Peyer's patch (tissue), 4 donors: ENCODE results near the gene PPP2R5E. TPM values are rescaled to one million over a fixed set of nuclear protein-coding genes. Genes with fewer than 3 reads are reported as not detected.

ENCODE experiments used
- DNase-seq, 3 donors: peaks; one replicate each; pipeline ENCODE4 v3.0.0-alpha.2; 2017 to 2019
- H3K27ac ChIP-seq, 4 donors: fragments of 200-600 bp; sonication (generic); one replicate each; pipeline ENCODE4 v1.5.1; 2016 to 2019
- H3K27me3 ChIP-seq, 2 donors: fragments of 200-600 bp; sonication (generic); one replicate each; pipeline ENCODE4 v1.5.1; 2019
- H3K36me3 ChIP-seq, 3 donors: fragments of 200-600 bp; sonication (generic); one replicate each; pipeline ENCODE4 v1.5.1; 2016 to 2019
- H3K4me1 ChIP-seq, 4 donors: fragments of 200-600 bp; sonication (generic); one replicate each; pipeline ENCODE4 v1.5.1; 2016 to 2019
- H3K4me3 ChIP-seq, 4 donors: fragments of 200-600 bp; sonication (generic); 1 replicate in 3 of 4; 2 replicates in 1 of 4; pipeline ENCODE4 v1.5.1; 2016 to 2019; ENCODE audit warnings: mild to moderate bottlenecking in 1 of 4
- H3K9me3 ChIP-seq, 4 donors: fragments of 200-600 bp; sonication (generic); one replicate each; pipeline ENCODE4 v1.5.1; 2016 to 2019; ENCODE audit warnings: mild to moderate bottlenecking in 1 of 4
- CTCF ChIP-seq, 6 experiments: fragments of 450-650 bp in 4 of 6; fragments of 200-600 bp in 2 of 6; sonication (generic) in 1 of 6; IDR thresholded peaks; one replicate each; pipeline ENCODE4 v1.5.1; 2017 to 2019; ENCODE audit warnings: antibody characterized with exemption in 6 of 6, mild to moderate bottlenecking in 3 of 6, moderate library complexity in 1 of 6
- POLR2A ChIP-seq, 2 donors: fragments of 450-650 bp; IDR thresholded peaks; one replicate each; pipeline ENCODE4 v1.5.1; 2017; ENCODE audit warnings: antibody characterized with exemption in 2 of 2, mild to moderate bottlenecking in 2 of 2, moderate library complexity in 2 of 2
- total RNA-seq, 4 donors: library from RNA; depleted of rRNA; stranded (reverse); fragments of >200 nt; gene quantifications; one replicate each; pipeline ENCODE4 v1.1.0, GENCODE V29; 2016

Gene PPP2R5E
- total RNA-seq, 4 donors from 2014 or later = 14.9 to 19.3 (median 17.0) TPM

GRCh38 chr14:63428486-63428885 lies 114.7 kb downstream of the PPP2R5E start:
- Histone ChIP-seq H3K36me3 (no peaks in the 10 kb centered on the region), H3K27me3 (no peaks in the 10 kb centered on the region)
- TF ChIP-seq CTCF (IDR thresholded peaks at IDR 0.05) (no peak), POLR2A (IDR thresholded peaks at IDR 0.05) (no peak)

GRCh38 chr14:63426838-63427352 lies 116.3 kb downstream of the PPP2R5E start:
- H3K36me3 ChIP-seq = no peaks in the 10 kb centered on the region
- no peaks in the 10 kb centered on the region for H3K9me3 ChIP-seq
- H3K4me3 ChIP-seq = no peak overlapping the region

More at GRCh38 chr14:63428486-63428885, 114.7 kb downstream of the PPP2R5E start:
- no peaks in the 10 kb centered on the region for H3K9me3 ChIP-seq
- H3K27ac ChIP-seq = no peak overlapping the region
- DNase-seq = no peak
- peaks cover 0 to 9% (median 0%) of the 10 kb centered on the region in 4 donors for H3K4me1 ChIP-seq
- no peak overlapping the region for H3K4me3 ChIP-seq

GRCh38 chr14:63423889-63424288 lies 119.3 kb downstream of the PPP2R5E start:
- no peak for TF ChIP-seq POLR2A (IDR thresholded peaks at IDR 0.05)
- TF ChIP-seq CTCF (IDR thresholded peaks at IDR 0.05) = no peak
- H3K36me3 ChIP-seq = peaks cover 0 to 12% (median 0%) of the 10 kb centered on the region in 3 donors
- peaks cover 0 to 9% (median 0%) of the 10 kb centered on the region in 4 donors for H3K4me1 ChIP-seq
- no peak for DNase-seq
- H3K27ac ChIP-seq = no peak overlapping the region
- H3K4me3 ChIP-seq = no peak overlapping the region
- H3K9me3 ChIP-seq = no peaks in the 10 kb centered on the region
- H3K27me3 ChIP-seq = no peaks in the 10 kb centered on the region

More at GRCh38 chr14:63426838-63427352, 116.3 kb downstream of the PPP2R5E start:
- no peak for DNase-seq
- Histone ChIP-seq H3K27me3 (no peaks in the 10 kb centered on the region), H3K4me1 (peaks cover 0 to 9% (median 0%) of the 10 kb centered on the region in 4 donors), H3K27ac (no peak overlapping the region)
- TF ChIP-seq CTCF (IDR thresholded peaks at IDR 0.05) (no peak), POLR2A (IDR thresholded peaks at IDR 0.05) (no peak)

- Histone ChIP-seq H3K36me3 (peaks cover 0 to 12% (median 0%) of the 10 kb centered on the region in 3 donors), H3K9me3 (no peaks in the 10 kb centered on the region), H3K4me3 (no peak overlapping the region), H3K27me3 (no peaks in the 10 kb centered on the region), H3K4me1 (peaks cover 0 to 9% (median 0%) of the 10 kb centered on the region in 4 donors), H3K27ac (no peak overlapping the region)
- TF ChIP-seq CTCF (IDR thresholded peaks at IDR 0.05) = no peak
- TF ChIP-seq POLR2A (IDR thresholded peaks at IDR 0.05) = no peak
- DNase-seq = no peak
These were observed 119.8 kb downstream of the PPP2R5E start for GRCh38 chr14:63423381-63423780.

- Histone ChIP-seq H3K4me1 (peaks cover 0 to 9% (median 0%) of the 10 kb centered on the region in 4 donors), H3K9me3 (no peaks in the 10 kb centered on the region), H3K36me3 (peaks cover 0 to 12% (median 0%) of the 10 kb centered on the region in 3 donors), H3K4me3 (no peak overlapping the region), H3K27me3 (no peaks in the 10 kb centered on the region), H3K27ac (no peak overlapping the region)
- TF ChIP-seq CTCF (IDR thresholded peaks at IDR 0.05) (no peak), POLR2A (IDR thresholded peaks at IDR 0.05) (no peak)
- DNase-seq = no peak
These were observed 121.3 kb downstream of the PPP2R5E start for GRCh38 chr14:63421919-63422318.
